Astrocyte (in vitro differentiated cells and primary cell): Measurements from ENCODE around the gene NELFB. TPM values are rescaled to one million over a fixed set of nuclear protein-coding genes. Genes with fewer than 3 reads are reported as not detected.

ENCODE experiments used
- DNase-seq: peaks from one replicate; pipeline ENCODE4 v3.0.0-alpha.2; 2010; ENCODE audit warnings: low read depth
- FAIRE-seq: peaks from 2 replicates; lab custom pipeline; 2011; peaks lifted over from hg19 to GRCh38; lab: Jason Lieb, UNC
- H2AFZ ChIP-seq: 2 replicates; pipeline ENCODE4 v1.6.0; 2012; ENCODE audit warnings: low read depth, low read length, inconsistent platforms
- H3K27ac ChIP-seq: 2 replicates; pipeline ENCODE4 v1.5.1; 2011; ENCODE audit warnings: low read depth, low read length, inconsistent platforms
- H3K27me3 ChIP-seq: 2 replicates; pipeline ENCODE4 v1.6.0; 2011; ENCODE audit warnings: low read length, inconsistent platforms; ENCODE audit not compliant: insufficient read depth
- H3K36me3 ChIP-seq: 2 replicates; pipeline ENCODE4 v1.5.1; 2011; ENCODE audit warnings: low read length, inconsistent platforms; ENCODE audit not compliant: insufficient read depth
- H3K4me1 ChIP-seq: 2 replicates; pipeline ENCODE4 v1.5.1; 2011; ENCODE audit warnings: low read length, inconsistent platforms; ENCODE audit not compliant: insufficient read depth
- H3K4me2 ChIP-seq: 2 replicates; pipeline ENCODE4 v1.6.0; 2012; ENCODE audit warnings: low read length, inconsistent platforms
- H3K4me3 ChIP-seq: 2 replicates; pipeline ENCODE4 v1.5.1; 2011; ENCODE audit warnings: low read depth, mild to moderate bottlenecking, low read length, inconsistent platforms; ENCODE audit not compliant: insufficient read depth
- H3K79me2 ChIP-seq: 2 replicates; pipeline ENCODE4 v1.6.0; 2012; ENCODE audit warnings: mild to moderate bottlenecking, low read length, inconsistent platforms; ENCODE audit not compliant: insufficient read depth
- H3K9ac ChIP-seq: 2 replicates; pipeline ENCODE4 v1.6.0; 2012; ENCODE audit warnings: mild to moderate bottlenecking, low read length, inconsistent platforms
- H3K9me3 ChIP-seq: 2 replicates; pipeline ENCODE4 v1.5.1; 2012; ENCODE audit warnings: low read depth, mild to moderate bottlenecking, low read length, inconsistent platforms; ENCODE audit not compliant: insufficient read depth
- H4K20me1 ChIP-seq: 2 replicates; pipeline ENCODE4 v1.6.0; 2012; ENCODE audit warnings: low read length, inconsistent platforms; ENCODE audit not compliant: insufficient read depth
- H3K27ac Mint-ChIP-seq: one replicate; pipeline ENCODE4 v1.8.0; 2021; ENCODE audit warnings: mild to moderate bottlenecking, mixed read lengths; ENCODE audit not compliant: unreplicated experiment
- H3K27me3 Mint-ChIP-seq: one replicate; pipeline ENCODE4 v1.8.0; 2021; ENCODE audit warnings: low read depth, mixed read lengths; ENCODE audit not compliant: unreplicated experiment
- H3K36me3 Mint-ChIP-seq: one replicate; pipeline ENCODE4 v1.8.0; 2021; ENCODE audit warnings: low read depth, mixed read lengths; ENCODE audit not compliant: unreplicated experiment
- H3K4me1 Mint-ChIP-seq: one replicate; pipeline ENCODE4 v1.8.0; 2021; ENCODE audit warnings: low read depth, mixed read lengths; ENCODE audit not compliant: unreplicated experiment
- H3K4me3 Mint-ChIP-seq: one replicate; pipeline ENCODE4 v1.8.0; 2021; ENCODE audit warnings: mild to moderate bottlenecking, moderate library complexity, mixed read lengths; ENCODE audit not compliant: unreplicated experiment
- H3K9me3 Mint-ChIP-seq: one replicate; pipeline ENCODE4 v1.8.0; 2021; ENCODE audit warnings: mild to moderate bottlenecking, mixed read lengths; ENCODE audit not compliant: unreplicated experiment
- CTCF ChIP-seq: IDR thresholded peaks from 2 replicates; pipeline ENCODE4 v1.5.1; 2011; ENCODE audit warnings: low read depth, mild to moderate bottlenecking, inconsistent platforms, low read length, moderate library complexity; ENCODE audit not compliant: insufficient read depth
- EZH2 ChIP-seq: IDR thresholded peaks from 2 replicates; pipeline ENCODE4 v1.6.1; 2012; ENCODE audit warnings: mild to moderate bottlenecking, low read length, inconsistent platforms; ENCODE audit not compliant: insufficient read depth
- total RNA-seq: library from RNA; stranded (reverse); gene quantifications from 2 replicates; pipeline ENCODE4 v1.2.1, GENCODE V29; 2021

Gene NELFB
- total RNA-seq, 1 donor from 2014 or later: 48.9 TPM

DNA sequence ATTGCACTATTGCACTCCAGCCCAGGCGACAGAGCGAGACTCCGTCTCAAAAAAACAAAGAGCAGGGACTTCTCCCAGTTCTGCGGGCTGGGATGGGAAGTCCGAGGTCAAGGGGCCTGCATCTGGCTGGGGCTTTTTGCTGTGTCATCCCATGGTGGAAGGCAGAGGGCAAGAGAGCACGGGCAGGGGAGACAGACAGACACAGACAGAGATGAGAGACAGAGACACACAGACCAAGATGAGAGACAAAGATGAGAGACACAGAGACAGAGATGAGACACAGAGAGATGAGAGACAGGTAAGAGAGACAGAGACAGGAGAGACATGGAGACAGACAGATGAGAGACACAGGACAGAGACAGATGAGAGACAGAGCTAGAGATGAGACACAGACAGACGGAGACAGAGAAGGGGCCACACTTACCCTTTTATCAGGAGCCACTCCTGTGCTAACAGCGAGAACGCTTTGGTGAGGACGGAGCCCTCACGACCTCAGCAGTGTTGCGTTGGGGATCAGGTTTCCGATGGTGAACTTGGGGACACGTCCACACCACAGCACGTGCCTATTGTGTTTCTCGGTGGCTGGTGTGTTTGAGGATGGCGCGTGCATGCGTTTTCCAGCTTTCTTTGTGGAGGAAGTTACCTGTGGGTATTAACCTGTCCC, 13.5 kb downstream of the NELFB start:
- Histone ChIP-seq H3K79me2 (peaks cover 21% of the 10 kb centered on the region), H3K36me3 (peaks cover 15% of the 10 kb centered on the region), H3K27me3 (no peaks in the 10 kb centered on the region), H3K9me3 (no peaks in the 10 kb centered on the region), H3K4me3 (no peak overlapping the region), H3K4me1 (peaks cover 4% of the 10 kb centered on the region), H2AFZ (no peak overlapping the region), H3K27ac (no peak overlapping the region), H4K20me1 (peaks cover 45% of the 10 kb centered on the region), H3K9ac (peak overlapping the region; percentile 43), H3K4me2 (no peak overlapping the region)
- no peak for FAIRE-seq
- no peaks in the 10 kb centered on the region for H3K27me3 Mint-ChIP-seq
- peaks cover 6% of the 10 kb centered on the region for H3K4me1 Mint-ChIP-seq
- no peak for DNase-seq
- H3K27ac Mint-ChIP-seq: no peak overlapping the region
- no peak for TF ChIP-seq CTCF
- TF ChIP-seq EZH2: no peak
- H3K36me3 Mint-ChIP-seq: peaks cover 15% of the 10 kb centered on the region
- no peaks in the 10 kb centered on the region for H3K9me3 Mint-ChIP-seq
- no peak overlapping the region for H3K4me3 Mint-ChIP-seq

DNA sequence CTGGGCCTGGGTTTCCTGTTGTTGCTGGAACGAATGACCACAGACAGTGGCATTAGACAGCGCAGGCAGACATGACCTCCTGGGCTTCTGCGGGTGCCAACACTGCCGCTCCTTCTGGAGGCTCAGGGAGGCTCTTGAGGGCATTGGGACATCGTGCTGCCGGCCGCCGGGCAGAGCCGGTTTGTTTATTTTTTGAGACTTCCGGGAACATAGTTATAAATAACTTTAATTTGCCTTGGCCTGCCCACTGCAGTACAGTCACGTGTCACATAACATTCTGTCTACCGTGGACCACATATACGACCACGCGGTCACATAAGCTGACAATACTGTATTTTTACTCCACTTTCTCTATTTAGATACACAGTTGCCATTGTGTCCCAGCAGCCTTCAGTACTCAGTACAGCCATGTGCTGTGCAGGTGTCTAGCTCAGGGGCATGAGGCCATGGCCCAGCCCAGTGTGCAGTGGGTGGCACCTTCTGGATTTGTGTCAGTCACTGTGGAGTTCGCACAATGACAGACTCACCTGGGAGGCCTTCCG, 14.2 kb downstream of the NELFB start:
- Histone ChIP-seq H3K4me2 (no peak overlapping the region), H3K36me3 (peaks cover 9% of the 10 kb centered on the region), H3K4me1 (peaks cover 4% of the 10 kb centered on the region), H3K9ac (no peak overlapping the region), H3K27me3 (no peaks in the 10 kb centered on the region), H3K4me3 (no peak overlapping the region), H4K20me1 (peaks cover 45% of the 10 kb centered on the region), H3K27ac (no peak overlapping the region), H2AFZ (no peak overlapping the region), H3K79me2 (peaks cover 18% of the 10 kb centered on the region), H3K9me3 (no peaks in the 10 kb centered on the region)
- TF ChIP-seq CTCF: no peak
- TF ChIP-seq EZH2: no peak
- no peak for DNase-seq
- Mint-ChIP-seq H3K27me3 (no peaks in the 10 kb centered on the region), H3K9me3 (no peaks in the 10 kb centered on the region), H3K4me1 (peaks cover 6% of the 10 kb centered on the region), H3K4me3 (no peak overlapping the region), H3K36me3 (peaks cover 15% of the 10 kb centered on the region), H3K27ac (peak overlapping the region; percentile 69)
- FAIRE-seq: no peak
